Stimulated activated CD4-positive, alpha-beta T cell treated with anti-CD3 and anti-CD28 coated beads, TNF-alpha, amount 100 ng/mL, for 1 hour (primary cell): ENCODE results near the gene PTGER1.

ENCODE experiments used
- DNase-seq, 3 donors: peaks; one replicate each; pipeline ENCODE4 v3.0.0-alpha.2; 2020; ENCODE audit warnings: low read depth in 3 of 3, low spot score in 1 of 3

Gene PTGER1

DNA sequence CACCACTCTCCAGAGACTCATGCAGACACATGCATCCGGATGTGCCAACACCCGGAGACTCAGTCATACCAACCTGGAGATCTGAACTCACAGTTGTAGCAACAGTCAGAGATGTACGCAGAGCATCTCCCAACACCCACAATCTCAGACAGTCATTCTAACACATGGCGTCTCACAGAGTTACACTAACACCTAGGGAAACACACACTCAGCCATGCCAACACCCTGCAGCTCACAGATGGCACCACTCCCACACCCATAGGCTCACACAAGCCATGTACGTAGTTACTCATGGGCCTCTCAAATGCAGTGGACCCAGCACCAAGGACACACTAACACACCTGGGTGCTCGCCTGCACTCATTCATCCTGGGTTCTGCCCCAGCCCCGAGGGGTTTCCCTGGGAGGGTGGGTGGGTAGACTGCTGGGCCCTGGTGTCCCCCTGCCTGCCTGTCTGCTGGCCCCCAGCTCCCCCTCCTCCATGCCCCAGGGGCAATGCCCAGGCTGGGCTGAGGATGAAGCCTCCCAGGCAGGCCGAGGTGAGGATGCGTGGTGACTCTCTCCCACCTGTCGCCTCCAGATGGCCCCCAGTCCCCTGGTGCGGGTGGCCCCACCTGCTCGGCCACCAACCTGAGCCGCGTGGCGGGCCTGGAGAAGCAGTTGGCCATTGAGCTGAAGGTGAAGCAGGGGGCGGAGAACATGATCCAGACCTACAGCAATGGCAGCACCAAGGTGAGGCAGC is 32.1 kb downstream of the PTGER1 start:
- DNase-seq = no peak

- DNase-seq = no peak
Measured at GRCh38 chr19:14441041-14441938, 33.9 kb downstream of the PTGER1 start.

GRCh38 chr19:14440049-14440448 is 35.1 kb downstream of the PTGER1 start:
- peak in 2 of 3 donors; percentile 53 to 59 for DNase-seq

DNA sequence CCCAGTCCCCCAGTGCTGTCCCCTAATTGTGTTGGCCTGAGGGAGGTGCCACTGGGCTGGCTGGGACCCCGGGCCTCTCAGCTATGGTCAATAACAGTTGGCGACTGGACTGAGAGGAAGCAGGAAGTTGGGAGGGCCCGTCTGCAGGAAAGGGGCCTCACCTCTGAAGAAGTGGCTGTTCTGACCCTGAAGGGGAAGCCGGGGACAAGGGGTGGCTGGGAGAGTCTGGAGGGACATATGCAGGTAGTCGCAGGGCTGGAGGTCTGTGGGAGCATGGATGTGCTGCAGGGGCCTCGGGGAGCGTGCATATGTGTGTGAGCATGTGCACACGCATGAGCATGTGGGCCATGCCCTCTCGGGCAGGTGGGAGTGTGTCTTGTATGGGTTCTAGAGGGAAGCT is 36.1 kb downstream of the PTGER1 start:
- no peak for DNase-seq

DNA sequence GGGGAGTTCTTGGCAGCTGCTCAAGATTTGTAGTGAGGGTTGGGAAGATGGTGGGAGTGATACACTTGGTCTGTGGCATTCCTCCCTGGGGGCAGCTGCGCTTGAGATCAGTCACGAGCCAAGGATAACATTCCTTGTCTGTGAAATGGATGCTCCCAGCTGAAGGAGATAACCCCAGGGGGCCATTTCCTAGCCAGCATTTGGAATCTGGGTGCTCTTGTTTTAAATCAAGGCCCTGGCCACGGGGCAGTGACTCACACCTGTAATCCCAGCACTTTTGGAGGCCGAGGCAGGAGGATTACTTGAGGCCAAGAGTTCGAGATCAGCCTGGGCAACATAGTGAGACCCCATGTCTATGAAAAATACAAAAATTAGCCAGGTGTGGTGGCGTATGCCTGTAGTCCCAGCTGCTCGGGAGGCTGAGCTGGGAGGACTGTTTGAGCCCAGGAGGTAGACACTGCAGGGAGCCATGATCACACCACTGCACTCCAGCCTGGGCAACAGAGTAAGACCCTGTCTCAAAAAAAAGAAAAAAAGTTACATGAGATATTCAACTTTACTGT is 37.5 kb downstream of the PTGER1 start:
- no peak for DNase-seq

- no peak for DNase-seq
Measured at GRCh38 chr19:14435320-14436050, 39.7 kb downstream of the PTGER1 start.

- no peak for DNase-seq
Measured at GRCh38 chr19:14434543-14435319, 40.4 kb downstream of the PTGER1 start.

DNA sequence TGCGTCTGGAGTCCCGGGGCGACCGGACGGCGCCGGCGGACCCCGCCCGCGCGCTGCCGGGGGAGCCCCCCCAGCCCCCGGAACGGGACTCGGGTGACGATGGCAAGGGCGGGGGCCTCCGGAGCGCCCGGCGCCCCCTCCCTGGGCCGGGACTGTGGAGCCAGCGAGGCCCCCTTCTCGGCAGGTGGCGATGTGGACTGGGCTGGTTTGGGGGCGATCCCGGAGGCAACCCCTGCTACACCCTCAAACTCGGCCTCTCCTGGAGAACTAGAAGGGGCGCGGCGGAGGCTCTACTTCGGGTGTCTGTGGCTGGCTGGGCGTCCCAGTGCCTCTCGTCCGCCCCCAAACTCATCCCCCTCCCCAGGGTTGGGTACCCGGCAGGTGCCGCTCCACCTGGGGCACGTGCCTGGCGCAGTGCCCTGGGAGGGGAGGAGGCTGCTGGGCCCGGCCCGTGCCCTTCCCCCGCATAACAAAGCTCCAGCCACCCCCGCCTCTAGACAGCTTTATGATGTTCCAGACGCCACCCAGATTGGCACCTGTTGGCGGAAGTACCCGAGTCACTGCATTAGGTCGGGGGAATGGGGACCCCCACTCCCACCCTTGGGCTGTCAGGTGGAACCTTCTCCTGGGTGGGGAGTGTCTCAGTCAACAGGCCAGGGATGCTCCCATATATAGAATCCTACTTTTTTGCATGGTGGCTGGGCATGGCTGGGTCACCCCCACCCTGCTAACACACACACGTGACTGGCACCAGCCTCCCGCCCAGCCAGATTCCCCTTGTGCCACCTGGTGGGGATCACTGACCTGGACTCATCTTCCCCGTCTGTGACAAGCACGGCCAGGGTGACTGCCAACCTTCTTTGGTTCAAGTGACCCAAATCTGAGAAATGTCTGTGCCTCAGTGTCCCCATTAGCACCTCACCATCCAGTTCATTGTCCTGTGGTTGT is 41.3 kb downstream of the PTGER1 start:
- peak in 1 of 3 donors; percentile 30 for DNase-seq

- DNase-seq = peak in 1 of 3 donors; percentile 54
Measured at GRCh38 chr19:14432791-14433553, 42.2 kb downstream of the PTGER1 start, which contains the start of gene PKN1. Gene PKN1, plus strand, starts transcription at chr19:14433306. Its CDS starts 216 bp downstream, at chr19:14433522.

DNA sequence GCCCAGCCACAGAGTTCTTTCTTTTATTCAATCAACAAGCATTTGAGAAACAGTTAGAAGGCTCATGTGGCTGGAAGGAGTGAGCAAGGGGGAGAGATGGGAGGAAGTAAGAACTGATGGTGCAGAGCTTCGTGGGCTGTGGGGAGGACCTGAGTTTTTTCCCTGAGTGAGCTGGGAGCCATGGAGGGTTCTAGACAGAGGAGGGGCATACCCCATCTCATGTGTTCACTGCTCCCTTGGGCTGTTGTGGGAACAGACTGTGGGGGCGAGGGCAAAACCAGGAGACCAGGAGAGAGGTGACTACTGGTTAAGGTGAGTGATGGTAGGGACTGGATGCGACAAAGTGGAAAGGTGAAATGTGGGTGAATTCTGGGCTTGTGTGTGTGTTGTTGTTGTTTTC is 44.4 kb downstream of the PTGER1 start:
- DNase-seq = no peak

- no peak for DNase-seq
Measured at GRCh38 chr19:14428882-14429416, 46.2 kb downstream of the PTGER1 start.

DNA sequence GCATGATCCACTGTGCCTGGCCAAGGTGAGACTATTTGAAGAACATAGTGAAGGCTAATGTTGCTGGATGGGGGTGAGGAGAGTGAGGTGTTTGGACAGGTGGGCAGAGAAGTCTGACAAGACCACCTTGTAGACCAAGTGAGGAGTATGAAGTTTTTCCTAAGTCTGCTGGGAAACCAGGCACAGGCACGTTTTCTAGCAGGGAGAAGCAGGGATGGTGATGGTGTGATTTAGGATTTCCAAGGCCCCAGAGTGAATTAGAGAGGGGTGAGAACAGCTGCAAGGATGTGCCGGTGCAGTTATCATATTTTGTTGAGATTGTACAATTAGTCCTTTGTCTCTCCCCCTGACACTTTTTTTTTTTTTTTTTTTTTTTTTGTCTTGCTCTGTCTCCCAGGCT is 47.7 kb downstream of the PTGER1 start:
- no peak for DNase-seq

GRCh38 chr19:14425696-14426138 is 49.4 kb downstream of the PTGER1 start:
- DNase-seq = no peak
